Activated T-cell treated with anti-CD3 and anti-CD28 coated beads, Interleukin-2, amount 50 U/mL, for 4 hours (primary cell): Measurements from ENCODE around the gene TMEM135. TPM values are rescaled to one million over a fixed set of nuclear protein-coding genes. Genes with fewer than 3 reads are reported as not detected.

Experiments
- ATAC-seq, 2 donors: fragments of 200-7000 bp; cut with Tn5 transposase; one replicate each; pipeline ENCODE4 v1.10.0; 2021
- DNase-seq: peaks from one replicate; pipeline ENCODE4 v3.0.0-alpha.2; 2020
- H3K27me3 Mint-ChIP-seq: one replicate; pipeline ENCODE4 v1.8.0; 2021; ENCODE audit warnings: low read depth, mixed read lengths
- H3K36me3 Mint-ChIP-seq: one replicate; pipeline ENCODE4 v1.8.0; 2022; ENCODE audit warnings: mixed read lengths; ENCODE audit not compliant: insufficient read depth
- H3K4me1 Mint-ChIP-seq: one replicate; pipeline ENCODE4 v1.8.0; 2021; ENCODE audit warnings: low read depth, mixed read lengths
- H3K4me3 Mint-ChIP-seq: one replicate; pipeline ENCODE4 v1.8.0; 2021; ENCODE audit warnings: mild to moderate bottlenecking, moderate library complexity, mixed read lengths
- H3K9me3 Mint-ChIP-seq: one replicate; pipeline ENCODE4 v1.8.0; 2021; ENCODE audit warnings: mixed read lengths
- total RNA-seq, 3 donors: library from RNA; stranded (reverse); gene quantifications; one replicate each; pipeline ENCODE4 v1.2.1, GENCODE V29; 2021

The TMEM135 gene
- total RNA-seq, 3 donors from 2014 or later = 9.6 to 17.9 (median 11.7) TPM

- Mint-ChIP-seq H3K4me3 (no peak overlapping the region), H3K36me3 (peaks cover 16% of the 10 kb centered on the region), H3K27me3 (no peaks in the 10 kb centered on the region), H3K4me1 (no peaks in the 10 kb centered on the region), H3K9me3 (peaks cover 5% of the 10 kb centered on the region)
- no peak for DNase-seq
- no peak for ATAC-seq
Observed at GRCh38 chr11:87331273-87331672, 293.5 kb downstream of the TMEM135 start.

- Mint-ChIP-seq H3K4me1 (no peaks in the 10 kb centered on the region), H3K4me3 (no peak overlapping the region), H3K9me3 (peaks cover 35% of the 10 kb centered on the region), H3K36me3 (no peaks in the 10 kb centered on the region), H3K27me3 (no peaks in the 10 kb centered on the region)
- no peak for DNase-seq
- no peak for ATAC-seq
Observed at GRCh38 chr11:87338046-87338639, 300.4 kb downstream of the TMEM135 start.

GRCh38 chr11:87339416-87339815, 301.7 kb downstream of the TMEM135 start:
- Mint-ChIP-seq H3K27me3 (no peaks in the 10 kb centered on the region), H3K4me3 (no peak overlapping the region), H3K4me1 (no peaks in the 10 kb centered on the region), H3K9me3 (peaks cover 35% of the 10 kb centered on the region), H3K36me3 (no peaks in the 10 kb centered on the region)
- DNase-seq (no peak), ATAC-seq (no peak)

DNA sequence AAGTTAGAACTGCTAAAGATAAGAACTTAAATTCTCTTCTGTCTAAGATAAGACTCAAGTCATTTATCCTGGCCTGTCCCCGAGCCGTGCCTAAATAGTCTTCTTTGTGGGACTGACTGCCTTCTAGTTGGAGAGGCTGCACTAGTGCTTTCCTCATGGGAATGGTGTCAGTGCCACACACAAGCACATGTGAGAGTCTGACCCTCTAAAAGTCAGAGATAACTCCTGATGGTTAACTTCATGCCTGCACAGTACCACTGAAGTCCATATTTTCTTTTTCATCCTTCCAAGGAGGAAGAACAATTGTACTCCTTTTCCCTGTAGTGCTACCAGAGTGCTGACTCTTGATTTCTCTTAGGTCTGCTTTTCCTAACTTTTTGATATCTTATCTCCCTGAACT, 309.7 kb downstream of the TMEM135 start:
- Mint-ChIP-seq H3K27me3 (peaks cover 2% of the 10 kb centered on the region), H3K4me1 (peaks cover under 1% of the 10 kb centered on the region), H3K36me3 (no peaks in the 10 kb centered on the region), H3K9me3 (no peaks in the 10 kb centered on the region), H3K4me3 (no peak overlapping the region)
- DNase-seq (no peak), ATAC-seq (no peak)

DNA sequence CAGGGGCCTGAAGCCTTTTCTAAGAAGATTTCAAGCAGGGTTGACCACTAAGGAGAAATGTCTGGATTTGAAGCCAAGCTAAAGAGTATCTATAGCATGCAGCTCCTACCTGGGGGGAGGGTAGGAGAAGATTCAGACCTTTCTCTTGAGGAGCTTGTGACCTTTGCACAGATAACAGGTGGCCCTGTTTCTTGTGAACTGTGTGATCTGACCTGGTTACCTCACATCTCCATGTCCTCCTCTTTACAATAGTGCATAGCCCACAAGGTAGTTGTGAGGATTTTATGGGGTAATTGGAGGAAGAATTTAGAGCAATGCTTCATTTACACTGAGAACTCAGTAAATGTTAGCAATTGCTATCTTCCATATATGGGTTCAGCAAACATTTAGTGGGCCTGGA, 310.1 kb downstream of the TMEM135 start:
- Mint-ChIP-seq H3K27me3 (peaks cover 5% of the 10 kb centered on the region), H3K4me1 (peaks cover 3% of the 10 kb centered on the region), H3K4me3 (no peak overlapping the region), H3K36me3 (no peaks in the 10 kb centered on the region), H3K9me3 (no peaks in the 10 kb centered on the region)
- ATAC-seq (no peak), DNase-seq (no peak)

DNA sequence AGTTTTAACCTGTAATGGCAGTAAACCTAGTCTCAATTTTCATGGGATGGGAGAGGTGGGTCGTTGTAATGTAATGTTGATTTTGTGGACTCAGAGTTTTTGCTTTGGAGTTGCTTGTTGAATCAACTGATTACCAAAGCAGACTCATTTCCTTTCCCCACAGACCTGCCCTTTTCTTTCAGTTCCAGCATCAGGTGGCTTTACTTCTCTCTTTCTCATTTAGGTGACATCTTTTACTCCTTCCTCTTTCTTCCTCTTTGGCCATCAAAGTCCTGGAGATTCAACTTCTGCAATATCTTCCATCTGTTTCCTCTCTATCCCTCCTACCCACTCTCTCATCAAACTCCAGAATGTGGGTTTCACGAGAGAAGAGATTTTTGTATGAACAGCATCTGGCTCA, 313.9 kb downstream of the TMEM135 start:
- H3K27me3 Mint-ChIP-seq = peaks cover 5% of the 10 kb centered on the region
- ATAC-seq (no peak), DNase-seq (no peak)
- peaks cover 7% of the 10 kb centered on the region for H3K4me1 Mint-ChIP-seq
- no peak overlapping the region for H3K4me3 Mint-ChIP-seq
- no peaks in the 10 kb centered on the region for H3K9me3 Mint-ChIP-seq
- no peaks in the 10 kb centered on the region for H3K36me3 Mint-ChIP-seq

DNA sequence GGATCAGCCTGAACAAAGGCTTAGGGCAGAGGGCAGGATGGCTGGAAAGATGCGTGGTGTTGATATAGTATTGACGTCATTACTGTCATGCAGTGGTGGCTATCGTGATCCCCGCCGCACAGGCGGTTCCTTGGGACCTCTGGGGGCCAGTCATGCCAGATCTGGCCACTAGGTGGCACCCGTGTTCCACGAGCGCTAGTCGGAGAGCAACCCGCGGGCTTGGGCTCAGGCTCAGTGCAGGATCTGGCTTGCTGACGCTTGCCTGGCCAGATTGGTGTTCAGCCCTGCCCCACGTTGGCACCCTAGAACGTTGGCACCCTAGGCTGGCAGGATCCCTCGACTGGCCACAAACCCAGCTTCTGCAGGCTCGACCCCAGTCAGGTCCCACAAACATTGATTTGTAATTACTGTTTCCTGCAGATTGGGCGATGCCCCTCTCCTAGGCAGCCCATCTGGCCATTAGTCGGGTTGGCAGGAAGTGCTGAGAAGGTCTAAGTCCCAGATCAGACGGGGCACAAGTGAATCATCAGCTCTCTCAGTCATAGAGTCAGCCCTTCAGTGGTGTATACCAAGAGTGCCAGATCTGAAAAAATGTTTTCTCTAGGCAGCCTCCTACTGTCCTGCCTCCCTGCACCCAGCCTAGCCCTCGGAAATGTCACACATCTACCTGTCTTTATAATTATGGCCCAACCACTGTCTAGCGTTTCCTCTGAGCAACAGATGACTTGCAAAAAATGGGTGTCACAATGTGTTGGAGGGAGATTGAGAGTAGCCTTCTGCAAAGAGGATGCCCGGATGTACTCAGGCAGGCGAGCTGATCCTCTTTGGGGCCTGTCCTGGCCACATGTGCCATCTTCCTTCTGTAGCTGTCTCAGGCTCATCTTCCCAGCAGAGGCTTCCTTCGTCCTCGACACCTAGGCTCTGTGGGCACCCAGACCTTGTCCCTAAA, 315.3 kb downstream of the TMEM135 start:
- ATAC-seq = peak; percentile 91
- H3K27me3 Mint-ChIP-seq = peaks cover 5% of the 10 kb centered on the region
- peaks cover 7% of the 10 kb centered on the region for H3K4me1 Mint-ChIP-seq

DNA sequence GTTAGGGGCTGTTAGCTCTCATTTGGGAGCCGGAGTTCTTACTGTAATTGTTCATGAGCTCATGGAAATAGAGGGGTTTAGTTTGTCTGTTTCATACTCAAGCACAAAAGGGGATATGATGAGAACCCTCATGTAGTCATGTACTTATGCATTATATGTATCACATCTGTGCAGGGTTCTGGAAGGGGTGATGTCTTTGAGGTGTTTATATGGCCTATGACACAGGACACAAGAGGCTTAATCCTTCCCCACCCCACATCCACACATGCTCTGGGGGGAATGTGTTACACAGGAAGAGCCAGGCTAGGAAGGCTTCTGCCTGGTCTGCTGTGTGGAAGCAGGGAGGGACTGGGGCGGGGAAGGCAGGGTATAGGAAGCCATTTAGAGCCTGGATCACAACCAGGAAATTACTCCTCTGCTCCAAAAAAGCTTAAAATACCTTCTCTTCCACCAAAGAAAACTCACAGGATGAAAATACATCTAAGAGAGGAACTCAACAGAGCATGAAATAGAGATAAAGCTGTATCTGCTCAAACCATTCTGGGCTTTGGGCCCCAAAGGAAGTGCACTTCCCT, 316.1 kb downstream of the TMEM135 start:
- H3K9me3 Mint-ChIP-seq = no peaks in the 10 kb centered on the region
- H3K27me3 Mint-ChIP-seq = peaks cover 5% of the 10 kb centered on the region
- DNase-seq = no peak
- ATAC-seq = no peak
- H3K4me1 Mint-ChIP-seq = peaks cover 7% of the 10 kb centered on the region
- H3K4me3 Mint-ChIP-seq = no peak overlapping the region
- H3K36me3 Mint-ChIP-seq = no peaks in the 10 kb centered on the region

More for the DNA sequence above, 315.3 kb downstream of the TMEM135 start:
- H3K36me3 Mint-ChIP-seq = no peaks in the 10 kb centered on the region
- DNase-seq = peak; percentile 83
- no peak overlapping the region for H3K4me3 Mint-ChIP-seq
- H3K9me3 Mint-ChIP-seq = no peaks in the 10 kb centered on the region

GRCh38 chr11:87355596-87355995, 317.9 kb downstream of the TMEM135 start:
- Mint-ChIP-seq H3K4me3 (no peak overlapping the region), H3K4me1 (peaks cover 7% of the 10 kb centered on the region), H3K27me3 (peaks cover 5% of the 10 kb centered on the region), H3K9me3 (no peaks in the 10 kb centered on the region), H3K36me3 (no peaks in the 10 kb centered on the region)
- DNase-seq (no peak), ATAC-seq (no peak)

DNA sequence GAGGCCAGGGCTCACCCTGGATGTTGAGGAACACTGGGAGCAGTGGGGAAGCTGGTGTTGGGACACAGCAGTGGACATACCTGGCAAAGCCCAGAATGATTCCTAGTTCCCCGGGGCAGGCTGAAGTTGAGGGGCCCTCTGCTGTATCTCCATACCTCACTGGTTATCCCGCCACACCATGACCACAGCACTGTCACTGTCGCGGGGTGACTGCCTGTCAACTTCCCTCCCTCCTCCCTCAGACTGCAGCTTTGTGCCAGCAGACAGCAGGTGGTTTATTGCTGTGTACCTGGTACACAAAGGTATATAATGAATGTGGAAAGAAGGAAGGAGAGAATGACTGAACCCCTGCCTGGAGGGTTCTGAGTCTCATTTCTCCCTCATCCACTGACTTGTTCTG, 318.7 kb downstream of the TMEM135 start:
- no peaks in the 10 kb centered on the region for H3K36me3 Mint-ChIP-seq
- H3K4me1 Mint-ChIP-seq = peaks cover 7% of the 10 kb centered on the region
- ATAC-seq = no peak
- DNase-seq = no peak
- H3K4me3 Mint-ChIP-seq = no peak overlapping the region
- H3K27me3 Mint-ChIP-seq = peaks cover 5% of the 10 kb centered on the region
- no peaks in the 10 kb centered on the region for H3K9me3 Mint-ChIP-seq

DNA sequence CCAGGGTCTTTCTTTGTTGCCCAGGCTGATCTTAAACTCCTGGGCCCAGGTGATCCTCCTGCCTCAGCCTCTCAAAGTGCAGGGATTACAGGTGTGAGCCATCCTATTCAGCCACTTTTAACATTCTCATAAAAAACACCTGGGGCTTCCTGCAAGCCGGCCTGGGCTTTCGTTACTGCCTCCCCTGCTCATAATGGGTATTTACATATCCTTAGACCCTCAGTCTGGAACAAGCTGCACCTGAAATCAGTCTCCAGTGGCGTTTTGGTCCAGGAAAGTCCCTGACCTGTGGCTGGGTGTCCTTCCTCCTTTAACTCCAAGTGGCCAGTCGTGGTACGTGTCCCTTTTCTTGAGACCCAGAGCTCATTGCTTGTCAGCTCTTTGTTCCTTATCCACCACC, 320.7 kb downstream of the TMEM135 start:
- no peak for DNase-seq
- no peaks in the 10 kb centered on the region for H3K27me3 Mint-ChIP-seq
- no peak for ATAC-seq
- no peaks in the 10 kb centered on the region for H3K4me1 Mint-ChIP-seq
- H3K9me3 Mint-ChIP-seq = no peaks in the 10 kb centered on the region
- H3K4me3 Mint-ChIP-seq = no peak overlapping the region
- no peaks in the 10 kb centered on the region for H3K36me3 Mint-ChIP-seq

DNA sequence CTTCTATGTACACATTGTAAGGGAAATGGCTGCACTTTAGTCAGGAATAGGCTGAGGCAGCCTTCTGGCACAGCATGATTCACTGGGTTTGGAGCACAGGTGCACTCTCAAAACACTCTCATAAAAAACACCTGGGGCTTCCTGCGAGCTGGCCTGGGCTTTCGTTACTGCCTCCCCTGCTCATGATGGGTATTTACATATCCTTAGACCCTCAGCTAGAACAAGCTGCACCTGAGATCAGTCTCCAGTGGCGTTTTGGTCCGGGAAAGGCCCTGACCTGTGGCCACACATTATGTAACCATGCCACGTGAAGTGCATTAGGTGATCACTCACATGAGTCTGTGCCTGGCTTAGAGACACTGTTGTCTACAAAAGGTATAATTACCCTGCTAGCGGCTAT, 321.7 kb downstream of the TMEM135 start:
- Mint-ChIP-seq H3K4me3 (no peak overlapping the region), H3K4me1 (no peaks in the 10 kb centered on the region), H3K27me3 (no peaks in the 10 kb centered on the region), H3K36me3 (no peaks in the 10 kb centered on the region), H3K9me3 (no peaks in the 10 kb centered on the region)
- DNase-seq (no peak), ATAC-seq (no peak)

- Mint-ChIP-seq H3K27me3 (no peaks in the 10 kb centered on the region), H3K36me3 (no peaks in the 10 kb centered on the region), H3K9me3 (no peaks in the 10 kb centered on the region), H3K4me1 (no peaks in the 10 kb centered on the region), H3K4me3 (no peak overlapping the region)
- no peak for DNase-seq
- no peak for ATAC-seq
Observed at GRCh38 chr11:87361891-87362290, 324.2 kb downstream of the TMEM135 start.

GRCh38 chr11:87366346-87366745, 328.6 kb downstream of the TMEM135 start:
- DNase-seq (no peak), ATAC-seq (no peak)
- no peaks in the 10 kb centered on the region for H3K9me3 Mint-ChIP-seq
- H3K4me3 Mint-ChIP-seq = no peak overlapping the region
- H3K36me3 Mint-ChIP-seq = no peaks in the 10 kb centered on the region
- peaks cover 5% of the 10 kb centered on the region for H3K27me3 Mint-ChIP-seq
- no peaks in the 10 kb centered on the region for H3K4me1 Mint-ChIP-seq
